AG09309 (cell line): ENCODE data around the gene FANCE.

Source experiments
- DNase-seq: peaks from one replicate; pipeline ENCODE4 v3.0.0-alpha.2; 2010; ENCODE audit warnings: low read depth
- H3K4me3 ChIP-seq: 2 replicates; pipeline ENCODE4 v1.5.1; 2011; ENCODE audit warnings: mild to moderate bottlenecking, low read depth, low read length, moderate library complexity; ENCODE audit not compliant: control insufficient read depth
- TF ChIP-seq, protein P1 (sequence below): IDR thresholded peaks from 2 replicates; pipeline ENCODE4 v1.5.1; 2011; ENCODE audit warnings: mild to moderate bottlenecking, low read depth, low read length, inconsistent platforms; ENCODE audit not compliant: insufficient read depth, control insufficient read depth; ENCODE audit errors: missing control alignments

FANCE gene

DNA sequence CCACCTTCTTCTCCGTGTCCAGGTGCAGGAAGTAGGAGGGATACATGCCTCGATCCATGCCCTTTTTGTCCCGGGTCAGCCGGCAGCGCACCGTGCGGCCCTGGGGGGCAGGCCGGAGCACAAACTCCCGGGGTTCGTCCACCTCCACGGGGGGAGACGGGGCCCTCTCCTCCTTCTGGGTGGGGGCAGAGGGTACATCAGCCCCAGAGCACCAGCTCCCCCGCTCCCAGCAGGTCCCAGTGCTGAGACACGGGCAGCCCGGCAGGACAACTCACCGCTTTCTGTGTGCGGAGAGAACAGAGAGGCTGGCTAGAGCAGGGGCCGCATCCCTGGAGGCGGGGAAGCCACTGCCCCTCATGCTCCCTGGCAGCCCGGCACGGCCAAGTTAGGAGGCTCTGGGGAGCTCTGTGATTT is 53.9 kb downstream of the FANCE start:
- DNase-seq, result no peak

DNA sequence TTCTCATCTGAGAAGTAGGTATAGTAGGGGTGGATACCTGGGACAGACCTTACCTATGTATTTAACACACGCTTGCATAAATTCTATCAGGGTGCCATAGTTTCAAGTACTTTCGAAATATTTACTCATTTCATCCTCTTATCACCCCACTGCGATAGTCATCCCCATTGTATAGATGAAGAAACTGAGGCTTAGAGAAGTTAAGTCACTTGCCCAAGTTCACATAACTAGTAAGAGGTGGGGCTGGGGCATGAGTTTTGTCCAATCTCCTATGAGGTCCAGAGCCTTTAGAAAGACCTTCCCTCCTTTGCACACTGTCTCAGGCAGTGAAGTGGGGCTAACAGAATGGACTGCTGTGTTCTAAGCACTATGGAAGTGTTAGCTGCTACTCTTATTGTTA is 54.4 kb downstream of the FANCE start:
- DNase-seq, result no peak
- TF ChIP-seq, protein P1, sequence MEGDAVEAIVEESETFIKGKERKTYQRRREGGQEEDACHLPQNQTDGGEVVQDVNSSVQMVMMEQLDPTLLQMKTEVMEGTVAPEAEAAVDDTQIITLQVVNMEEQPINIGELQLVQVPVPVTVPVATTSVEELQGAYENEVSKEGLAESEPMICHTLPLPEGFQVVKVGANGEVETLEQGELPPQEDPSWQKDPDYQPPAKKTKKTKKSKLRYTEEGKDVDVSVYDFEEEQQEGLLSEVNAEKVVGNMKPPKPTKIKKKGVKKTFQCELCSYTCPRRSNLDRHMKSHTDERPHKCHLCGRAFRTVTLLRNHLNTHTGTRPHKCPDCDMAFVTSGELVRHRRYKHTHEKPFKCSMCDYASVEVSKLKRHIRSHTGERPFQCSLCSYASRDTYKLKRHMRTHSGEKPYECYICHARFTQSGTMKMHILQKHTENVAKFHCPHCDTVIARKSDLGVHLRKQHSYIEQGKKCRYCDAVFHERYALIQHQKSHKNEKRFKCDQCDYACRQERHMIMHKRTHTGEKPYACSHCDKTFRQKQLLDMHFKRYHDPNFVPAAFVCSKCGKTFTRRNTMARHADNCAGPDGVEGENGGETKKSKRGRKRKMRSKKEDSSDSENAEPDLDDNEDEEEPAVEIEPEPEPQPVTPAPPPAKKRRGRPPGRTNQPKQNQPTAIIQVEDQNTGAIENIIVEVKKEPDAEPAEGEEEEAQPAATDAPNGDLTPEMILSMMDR, result no peak
- no peak overlapping the region for H3K4me3 ChIP-seq

More for the DNA sequence above, 53.9 kb downstream of the FANCE start:
- no peak overlapping the region for H3K4me3 ChIP-seq
- TF ChIP-seq, protein P1, result no peak

DNA sequence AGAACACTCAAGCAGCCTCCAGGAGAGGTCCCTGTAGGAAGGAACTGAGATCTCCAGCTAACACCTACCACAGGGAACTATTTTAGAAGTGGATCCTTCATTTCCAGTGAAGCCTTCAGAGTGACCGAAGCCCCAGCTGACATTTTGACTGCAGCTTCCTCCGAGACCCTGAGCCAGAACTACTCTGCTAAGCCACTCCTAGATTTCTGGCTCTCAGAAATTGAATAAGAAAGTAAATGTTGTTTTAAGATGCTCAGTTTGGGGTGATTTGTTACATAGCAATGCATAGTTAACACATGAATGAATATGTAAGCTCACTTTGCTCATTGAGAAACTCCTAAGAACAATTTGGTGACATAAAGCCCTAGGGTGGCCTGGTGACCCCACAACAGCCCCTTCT is 55.1 kb downstream of the FANCE start:
- no peak overlapping the region for H3K4me3 ChIP-seq
- TF ChIP-seq, protein P1, result no peak
- DNase-seq, result no peak

DNA sequence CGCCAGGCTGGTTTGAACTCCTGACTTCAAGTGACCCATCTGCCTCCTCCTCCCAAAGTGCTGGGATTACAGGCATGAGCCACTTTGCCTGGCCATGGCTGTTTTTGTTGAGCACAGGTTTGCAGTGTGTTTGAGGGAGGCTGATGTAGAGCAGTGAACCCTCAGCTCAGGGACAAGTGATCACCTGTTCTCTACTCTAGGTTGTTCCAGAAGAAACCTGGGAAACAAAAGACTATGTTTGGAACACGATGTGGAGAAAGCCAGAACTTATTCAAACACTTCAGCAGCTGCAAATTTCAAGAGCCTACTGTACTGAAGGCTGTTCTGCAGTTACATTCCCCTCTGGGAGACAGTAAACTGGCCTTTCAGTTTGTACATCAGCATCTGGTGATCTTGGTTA is 55.9 kb downstream of the FANCE start:
- DNase-seq, result no peak
- TF ChIP-seq, protein P1, result no peak
- H3K4me3 ChIP-seq, result no peak overlapping the region

DNA sequence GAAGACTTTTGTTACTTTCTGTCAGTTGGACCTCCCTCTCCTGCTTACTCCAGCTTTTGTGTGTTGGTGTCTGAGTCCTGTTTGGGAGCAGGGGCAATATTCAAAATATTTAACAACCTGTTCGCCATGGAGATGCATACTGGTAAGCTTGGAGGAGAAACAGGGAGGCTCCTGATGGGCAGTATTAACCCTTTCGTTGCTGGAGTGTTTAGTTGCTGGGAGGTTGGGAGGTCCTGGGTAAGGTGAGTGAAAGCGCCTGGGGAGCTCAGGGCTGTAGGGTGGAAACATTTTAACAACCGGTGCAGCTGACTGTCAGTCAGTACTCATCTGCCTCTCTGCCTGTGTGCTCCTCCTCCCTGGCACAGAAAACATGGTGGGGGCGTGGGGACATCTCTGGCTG is 56.4 kb downstream of the FANCE start:
- TF ChIP-seq, protein P1, result no peak
- DNase-seq, result no peak
- no peak overlapping the region for H3K4me3 ChIP-seq

DNA sequence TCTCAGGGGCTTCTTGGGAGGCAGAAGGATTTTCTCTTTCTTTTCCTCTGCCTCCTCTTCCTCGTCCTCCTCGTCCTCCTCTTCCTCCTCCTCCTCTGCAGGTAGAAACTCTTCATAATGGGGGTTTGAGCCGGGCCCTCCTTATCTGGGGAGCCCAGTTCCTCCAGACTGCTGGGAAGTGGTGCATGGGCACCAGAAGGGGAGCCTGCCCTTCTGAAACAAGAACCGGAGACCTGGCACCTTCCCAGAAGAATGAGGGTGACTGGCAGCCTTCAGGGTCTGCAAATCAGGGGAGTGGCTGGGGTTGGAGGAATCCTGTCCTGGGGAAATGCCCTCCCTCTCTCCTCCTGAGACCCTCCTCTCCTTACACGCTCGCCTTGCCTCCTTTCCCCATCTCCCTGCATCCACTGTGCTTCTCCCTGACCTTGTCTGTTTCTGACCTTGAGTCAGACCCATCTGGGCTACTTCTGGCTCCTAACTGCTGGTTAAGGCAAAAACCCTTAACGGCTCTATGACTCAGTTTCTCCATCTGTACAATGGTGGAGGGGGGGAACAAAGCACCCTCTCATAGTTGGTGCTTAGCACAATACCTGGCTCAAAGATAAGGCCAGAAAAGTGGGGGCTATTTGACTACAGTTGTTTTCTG is 58.9 kb downstream of the FANCE start:
- TF ChIP-seq, protein P1, result no peak
- no peak for DNase-seq
- H3K4me3 ChIP-seq, result no peak overlapping the region

DNA sequence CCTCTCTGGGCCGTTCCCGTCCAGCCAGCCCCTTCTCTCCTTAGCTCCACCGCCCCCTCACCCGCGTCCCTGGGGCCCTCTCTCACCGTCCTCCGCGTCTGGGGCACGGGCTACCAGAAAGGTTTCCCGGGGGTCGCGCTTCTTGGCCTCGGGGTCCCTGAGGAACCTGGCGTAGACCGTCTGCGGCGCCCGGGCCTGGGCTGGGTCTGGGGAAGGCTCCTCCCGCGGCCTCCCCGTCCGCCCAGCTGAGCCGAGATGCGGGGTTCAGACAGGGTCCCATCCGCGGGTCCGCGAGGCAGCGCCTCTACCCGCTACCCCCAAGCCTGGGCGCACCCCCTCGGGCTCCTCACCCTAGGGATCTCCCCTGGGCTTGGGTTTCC is 59.4 kb downstream of the FANCE start:
- TF ChIP-seq, protein P1, result no peak
- no peak overlapping the region for H3K4me3 ChIP-seq
- no peak for DNase-seq
